IPS-20b (cell line): ENCODE data around the gene ANKS6.

Source experiments
- H3K27ac ChIP-seq: one replicate; pipeline ENCODE4 v1.5.1; 2013; ENCODE audit warnings: low read length
- H3K27me3 ChIP-seq: 2 replicates; pipeline ENCODE4 v1.6.1; 2013; ENCODE audit warnings: mild to moderate bottlenecking, low read length, inconsistent platforms; ENCODE audit not compliant: insufficient read depth
- H3K36me3 ChIP-seq: 2 replicates; pipeline ENCODE4 v1.6.1; 2013; ENCODE audit warnings: low read depth, mild to moderate bottlenecking, inconsistent platforms, low read length, moderate library complexity; ENCODE audit not compliant: insufficient read depth
- H3K4me1 ChIP-seq: 2 replicates; pipeline ENCODE4 v1.6.1; 2013; ENCODE audit warnings: mild to moderate bottlenecking, control low read depth, inconsistent platforms, low read length, moderate library complexity; ENCODE audit not compliant: insufficient read depth
- H3K4me3 ChIP-seq: 2 replicates; pipeline ENCODE4 v1.5.1; 2013; ENCODE audit warnings: mild to moderate bottlenecking, low read length, inconsistent platforms
- H3K9ac ChIP-seq: 2 replicates; pipeline ENCODE4 v1.6.1; 2013; ENCODE audit warnings: low read depth, mild to moderate bottlenecking, inconsistent platforms, low read length, moderate library complexity
- H3K9me3 ChIP-seq: 2 replicates; pipeline ENCODE4 v1.6.1; 2013; ENCODE audit warnings: mild to moderate bottlenecking, low read depth, low read length, inconsistent platforms; ENCODE audit not compliant: insufficient read depth

The ANKS6 gene

GRCh38 chr9:98740226-98740881, 56.0 kb downstream of the ANKS6 start:
- Histone ChIP-seq H3K4me3 (no peak overlapping the region), H3K27ac (no peak overlapping the region), H3K4me1 (no peaks in the 10 kb centered on the region), H3K9ac (no peak overlapping the region), H3K27me3 (no peaks in the 10 kb centered on the region), H3K36me3 (peaks cover 43% of the 10 kb centered on the region), H3K9me3 (peaks cover 6% of the 10 kb centered on the region; the same call in 1 of the 2 replicates)

- H3K27ac ChIP-seq = no peak overlapping the region
- H3K4me1 ChIP-seq = no peaks in the 10 kb centered on the region
- no peak overlapping the region for H3K9ac ChIP-seq
- peaks cover 6% of the 10 kb centered on the region; the same call in 1 of the 2 replicates for H3K9me3 ChIP-seq
- H3K4me3 ChIP-seq = no peak overlapping the region
- peaks cover 45% of the 10 kb centered on the region for H3K36me3 ChIP-seq
- H3K27me3 ChIP-seq = no peaks in the 10 kb centered on the region
Observed at GRCh38 chr9:98738741-98739140, 57.6 kb downstream of the ANKS6 start.

GRCh38 chr9:98736226-98736625, 60.1 kb downstream of the ANKS6 start:
- Histone ChIP-seq H3K4me1 (no peaks in the 10 kb centered on the region), H3K4me3 (no peak overlapping the region), H3K27ac (no peak overlapping the region), H3K9ac (no peak overlapping the region), H3K9me3 (peaks cover 6% of the 10 kb centered on the region; the same call in 1 of the 2 replicates), H3K27me3 (no peaks in the 10 kb centered on the region), H3K36me3 (peaks cover 39% of the 10 kb centered on the region)

DNA sequence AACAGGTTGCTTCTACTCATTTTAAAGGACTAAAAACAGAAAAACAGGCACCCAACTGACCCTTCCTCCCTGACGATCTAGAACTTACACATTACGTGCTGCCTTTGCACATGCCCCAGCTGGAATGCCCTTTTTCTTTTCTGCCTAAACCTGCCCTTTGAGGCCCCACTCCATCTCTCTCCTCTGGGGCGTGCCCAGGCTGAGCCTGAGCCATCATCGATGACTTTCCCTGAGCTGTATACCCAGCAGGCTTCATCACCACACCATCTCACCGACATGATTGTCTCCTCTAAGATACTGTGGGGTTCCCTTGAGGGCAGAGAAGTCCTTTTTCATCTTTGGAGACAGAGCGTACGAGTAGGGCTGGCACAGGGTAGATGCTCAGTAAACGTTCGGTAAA, 63.6 kb downstream of the ANKS6 start:
- H3K4me1 ChIP-seq = no peaks in the 10 kb centered on the region
- no peak overlapping the region for H3K27ac ChIP-seq
- H3K4me3 ChIP-seq = no peak overlapping the region
- H3K27me3 ChIP-seq = no peaks in the 10 kb centered on the region
- H3K9me3 ChIP-seq = no peaks in the 10 kb centered on the region
- H3K9ac ChIP-seq = no peak overlapping the region
- H3K36me3 ChIP-seq = peaks cover 28% of the 10 kb centered on the region

DNA sequence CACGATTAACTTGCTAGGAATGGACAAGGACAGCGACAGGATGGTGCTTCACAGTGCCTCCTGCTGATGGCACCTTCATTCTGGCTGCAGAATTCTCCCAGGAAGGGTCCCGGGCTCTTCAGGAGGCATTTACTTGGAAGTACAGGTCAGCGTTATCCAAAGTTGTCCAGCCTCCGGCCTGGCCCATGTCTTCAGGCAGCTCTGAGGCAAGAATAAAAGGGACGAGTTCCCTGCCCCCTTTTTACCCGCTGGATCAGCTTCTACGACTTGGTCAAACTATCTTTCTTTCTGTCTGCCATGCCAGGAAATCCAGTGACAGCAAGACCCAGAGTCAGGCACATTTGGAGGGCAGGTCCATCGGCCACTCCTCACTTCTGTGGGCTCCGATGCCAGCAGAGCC, 64.3 kb downstream of the ANKS6 start:
- Histone ChIP-seq H3K9me3 (no peaks in the 10 kb centered on the region), H3K4me1 (no peaks in the 10 kb centered on the region), H3K9ac (no peak overlapping the region), H3K4me3 (no peak overlapping the region), H3K27me3 (0 out of 2 replicates have a peak, but pooled peaks cover 5% of the 10 kb centered on the region), H3K36me3 (peaks cover 27% of the 10 kb centered on the region), H3K27ac (no peak overlapping the region)

GRCh38 chr9:98730871-98731270, 65.5 kb downstream of the ANKS6 start:
- Histone ChIP-seq H3K36me3 (peaks cover 20% of the 10 kb centered on the region), H3K4me1 (no peaks in the 10 kb centered on the region), H3K9me3 (no peaks in the 10 kb centered on the region), H3K9ac (no peak overlapping the region), H3K4me3 (no peak overlapping the region), H3K27ac (no peak overlapping the region), H3K27me3 (0 out of 2 replicates have a peak, but pooled peaks cover 5% of the 10 kb centered on the region)

- H3K36me3 ChIP-seq = no peaks in the 10 kb centered on the region; the same call in 1 of the 2 replicates
- no peaks in the 10 kb centered on the region for H3K4me1 ChIP-seq
- H3K27me3 ChIP-seq = peaks cover 26% of the 10 kb centered on the region
- H3K27ac ChIP-seq = no peak overlapping the region
- H3K9ac ChIP-seq = no peak overlapping the region
- H3K9me3 ChIP-seq = no peaks in the 10 kb centered on the region
- H3K4me3 ChIP-seq = no peak overlapping the region
Observed at GRCh38 chr9:98728500-98728899, 67.9 kb downstream of the ANKS6 start.

- H3K4me3 ChIP-seq = no peak overlapping the region
- no peaks in the 10 kb centered on the region for H3K4me1 ChIP-seq
- H3K27ac ChIP-seq = no peak overlapping the region
- no peaks in the 10 kb centered on the region for H3K36me3 ChIP-seq
- peaks cover 26% of the 10 kb centered on the region for H3K27me3 ChIP-seq
- H3K9ac ChIP-seq = no peak overlapping the region
- no peaks in the 10 kb centered on the region for H3K9me3 ChIP-seq
Observed at GRCh38 chr9:98727428-98727827, 68.9 kb downstream of the ANKS6 start.

GRCh38 chr9:98726735-98727134, 69.6 kb downstream of the ANKS6 start:
- Histone ChIP-seq H3K4me3 (no peak overlapping the region), H3K9ac (no peak overlapping the region), H3K4me1 (no peaks in the 10 kb centered on the region), H3K27ac (no peak overlapping the region), H3K9me3 (no peaks in the 10 kb centered on the region), H3K27me3 (peaks cover 26% of the 10 kb centered on the region), H3K36me3 (no peaks in the 10 kb centered on the region)

GRCh38 chr9:98724810-98725530, 71.4 kb downstream of the ANKS6 start:
- Histone ChIP-seq H3K9ac (no peak overlapping the region), H3K36me3 (no peaks in the 10 kb centered on the region), H3K4me1 (no peaks in the 10 kb centered on the region), H3K27me3 (peaks cover 26% of the 10 kb centered on the region), H3K27ac (no peak overlapping the region), H3K4me3 (no peak overlapping the region), H3K9me3 (no peaks in the 10 kb centered on the region)

DNA sequence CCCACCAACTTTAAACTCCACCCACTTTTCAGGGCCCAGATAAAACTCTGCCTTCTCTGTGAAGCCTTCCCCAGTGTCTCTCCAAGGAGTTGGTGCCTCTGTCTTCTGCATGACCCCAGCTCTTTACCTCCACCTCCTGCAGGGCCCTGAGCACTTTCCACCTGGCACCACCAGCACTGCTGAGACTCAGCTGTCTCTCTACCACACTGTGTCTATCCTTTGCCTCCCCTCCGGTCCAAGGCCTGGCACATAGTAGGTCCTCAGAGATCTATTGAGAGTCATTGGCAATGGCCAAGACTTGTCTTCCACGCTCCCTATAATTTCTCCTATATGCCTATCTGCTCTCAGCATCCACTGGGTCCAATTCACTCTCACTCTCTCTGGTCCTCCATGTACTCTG, 74.7 kb downstream of the ANKS6 start:
- H3K27me3 ChIP-seq = peaks cover 30% of the 10 kb centered on the region
- no peak overlapping the region for H3K27ac ChIP-seq
- no peaks in the 10 kb centered on the region for H3K9me3 ChIP-seq
- no peak overlapping the region for H3K4me3 ChIP-seq
- no peaks in the 10 kb centered on the region for H3K36me3 ChIP-seq
- H3K4me1 ChIP-seq = no peaks in the 10 kb centered on the region
- no peak overlapping the region for H3K9ac ChIP-seq

- Histone ChIP-seq H3K9ac (no peak overlapping the region), H3K27ac (no peak overlapping the region), H3K9me3 (no peaks in the 10 kb centered on the region), H3K27me3 (peaks cover 34% of the 10 kb centered on the region), H3K4me1 (no peaks in the 10 kb centered on the region), H3K4me3 (no peak overlapping the region), H3K36me3 (no peaks in the 10 kb centered on the region)
Observed at GRCh38 chr9:98720402-98720801, 76.0 kb downstream of the ANKS6 start.
